NCI-H748 (cell line): Measurements from ENCODE around the gene GPN2.
A peak's percentile ranks its signal among the peaks of the same experiment; 100 is the strongest.

ENCODE experiments used
- DNase-seq: peaks from one replicate; lab custom pipeline; 2025; ENCODE audit not compliant: unreplicated experiment; lab: John Stamatoyannopoulos, UW

Gene GPN2

DNA sequence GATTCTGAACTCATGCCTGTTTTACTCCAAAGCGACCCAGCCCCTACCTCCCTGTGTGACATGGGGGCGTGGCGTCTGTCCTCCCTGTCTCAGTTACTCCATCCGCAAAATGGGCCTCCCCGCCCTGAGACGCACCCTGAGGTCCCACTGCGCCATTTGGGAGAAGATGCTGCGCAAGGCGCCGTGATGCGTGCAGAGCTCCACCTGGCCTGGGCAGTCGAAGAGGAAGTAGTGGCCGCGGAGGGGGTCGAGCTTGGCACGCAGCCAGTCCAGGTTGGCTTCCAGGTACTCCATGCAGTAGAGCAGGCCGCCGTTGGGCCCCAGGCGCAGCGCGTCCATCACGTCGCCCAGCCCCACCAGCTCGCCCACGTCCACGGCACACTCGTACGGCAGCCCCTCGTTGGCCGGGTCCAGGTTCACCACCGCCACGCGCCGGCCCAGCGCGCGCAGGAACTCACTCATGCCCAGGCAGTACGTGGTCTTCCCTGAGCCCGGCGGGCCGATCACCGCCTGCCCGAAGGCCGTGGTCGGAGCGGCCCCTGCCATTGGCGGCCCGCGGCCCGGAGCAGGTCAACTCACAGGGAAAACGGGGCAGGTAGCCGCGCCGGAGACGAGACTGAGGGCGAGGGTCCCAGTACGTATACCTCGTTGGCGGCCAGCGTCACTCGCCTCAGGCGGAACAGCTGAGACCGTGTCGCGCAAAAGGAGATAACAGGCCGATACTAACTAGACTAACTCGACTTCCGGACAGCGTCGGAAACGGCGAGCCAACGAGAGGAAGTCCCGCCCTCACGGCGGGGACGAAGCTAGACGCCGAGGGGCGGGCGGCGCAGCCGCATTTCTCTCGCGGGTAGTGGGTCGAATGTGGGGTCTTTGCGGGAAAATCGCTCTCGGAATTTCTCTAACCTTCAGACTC is at the start of gene GPN2:
GPN2 (minus strand) TSS at position 733 of the 916 bp plus-strand sequence; CDS start at position 546, 187 bp downstream.
- peak; percentile 84 for DNase-seq

DNA sequence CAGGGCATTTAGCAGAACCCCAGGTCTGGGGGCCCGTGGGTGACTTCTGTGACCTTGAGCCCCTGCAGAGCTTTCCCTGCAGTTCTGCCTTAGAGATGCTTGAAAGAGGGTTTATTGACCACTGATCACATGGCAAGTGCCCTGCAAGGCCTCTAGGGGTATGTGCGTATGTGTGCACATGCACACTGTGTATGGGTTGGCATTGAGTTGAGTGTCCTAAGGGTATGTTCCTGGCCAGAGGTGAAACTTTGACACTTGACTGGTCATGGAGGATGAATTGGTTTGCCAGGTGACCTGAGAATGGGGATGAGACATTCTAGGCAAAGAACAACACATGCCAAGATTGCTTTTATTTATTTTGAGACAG is 48.6 kb upstream of the GPN2 start:
- no peak for DNase-seq

DNA sequence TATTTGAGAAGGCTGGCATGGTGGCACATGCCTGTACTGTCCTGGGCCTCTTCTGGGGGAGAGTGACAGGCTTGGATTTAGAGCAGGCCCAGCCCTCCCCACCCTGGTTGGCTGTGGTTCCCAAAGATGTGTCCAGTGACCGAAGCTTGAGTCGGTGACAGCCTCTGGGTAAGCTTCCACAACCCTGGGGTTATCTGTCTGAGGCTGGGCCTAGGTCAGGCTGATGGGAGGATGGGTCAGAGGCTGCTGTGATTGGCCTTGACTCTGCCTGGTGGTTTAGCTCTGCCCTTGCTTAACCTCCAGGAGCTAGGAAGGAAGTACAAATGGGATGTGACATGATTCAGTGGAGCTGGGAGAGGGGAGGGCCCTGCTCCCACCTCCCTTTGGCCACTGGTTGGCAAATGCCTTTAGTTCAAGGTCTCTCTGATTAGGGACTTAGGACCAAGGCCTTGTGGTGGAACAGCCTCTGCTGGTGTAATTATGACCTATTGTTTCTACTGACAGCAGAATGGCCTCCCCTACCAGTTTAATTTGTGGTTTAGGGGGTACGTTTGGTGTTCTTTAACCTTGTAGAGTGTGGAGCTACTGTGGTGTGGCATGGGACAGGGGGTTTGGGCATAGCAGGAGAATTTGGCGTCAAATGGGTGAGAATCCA is 48.0 kb upstream of the GPN2 start:
- no peak for DNase-seq

DNA sequence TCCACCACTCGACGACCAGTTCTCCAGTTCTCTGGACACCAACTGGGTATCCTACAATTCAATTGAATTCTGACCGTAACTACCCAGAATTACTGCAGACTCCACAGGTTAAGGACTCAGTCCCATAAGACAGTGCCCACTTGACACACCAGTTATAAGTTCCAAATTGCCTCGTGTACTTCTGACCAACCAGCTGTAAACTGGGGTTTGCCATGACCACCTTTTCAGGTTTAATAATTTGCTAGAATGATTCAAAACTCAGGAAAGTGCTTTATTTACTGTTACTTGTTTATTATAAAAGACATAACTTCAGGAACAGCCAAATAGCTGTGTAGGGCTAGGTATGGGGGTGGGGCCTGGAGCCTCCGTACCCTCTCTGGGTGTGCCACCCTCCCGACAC is 46.7 kb upstream of the GPN2 start:
- DNase-seq, result no peak

DNA sequence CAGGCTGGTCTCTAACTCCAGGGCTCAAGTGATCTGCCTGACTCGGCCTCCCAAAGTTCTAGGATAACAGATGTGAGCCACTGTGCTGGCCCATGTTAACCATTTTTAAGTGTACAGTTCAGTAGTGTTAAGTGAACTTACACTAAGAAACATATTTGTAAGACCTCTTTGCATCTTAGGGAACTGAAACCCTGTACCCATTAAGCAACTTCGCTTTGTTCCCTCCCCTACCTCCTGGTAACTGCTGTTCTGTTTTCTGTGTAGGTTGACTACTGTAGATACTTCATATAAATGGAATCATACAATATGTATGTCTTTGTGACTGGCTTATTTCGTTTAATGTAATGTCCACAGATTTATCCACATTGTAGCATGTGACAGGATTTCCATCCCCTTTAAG is 42.4 kb upstream of the GPN2 start:
- DNase-seq, result no peak

DNA sequence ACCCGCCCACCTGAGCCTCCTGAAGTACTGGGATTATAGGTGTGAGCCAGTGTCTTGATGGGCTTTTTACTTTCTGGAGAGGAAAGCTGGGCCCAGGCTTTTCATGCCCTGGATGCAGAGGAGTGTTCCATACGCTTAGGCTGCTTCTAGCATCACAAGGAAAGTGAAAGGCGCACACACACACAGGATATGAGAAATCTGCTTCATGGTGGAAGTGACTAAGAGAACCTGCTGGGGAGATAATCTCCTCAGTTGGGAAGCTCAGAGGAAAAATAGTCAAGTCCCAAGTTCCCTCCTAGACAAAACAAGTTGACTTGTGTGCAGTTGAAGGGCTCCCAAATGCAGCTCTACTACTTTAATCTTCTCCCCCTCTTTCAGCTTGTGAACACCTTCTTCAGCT is 33.6 kb upstream of the GPN2 start:
- DNase-seq, result no peak

DNA sequence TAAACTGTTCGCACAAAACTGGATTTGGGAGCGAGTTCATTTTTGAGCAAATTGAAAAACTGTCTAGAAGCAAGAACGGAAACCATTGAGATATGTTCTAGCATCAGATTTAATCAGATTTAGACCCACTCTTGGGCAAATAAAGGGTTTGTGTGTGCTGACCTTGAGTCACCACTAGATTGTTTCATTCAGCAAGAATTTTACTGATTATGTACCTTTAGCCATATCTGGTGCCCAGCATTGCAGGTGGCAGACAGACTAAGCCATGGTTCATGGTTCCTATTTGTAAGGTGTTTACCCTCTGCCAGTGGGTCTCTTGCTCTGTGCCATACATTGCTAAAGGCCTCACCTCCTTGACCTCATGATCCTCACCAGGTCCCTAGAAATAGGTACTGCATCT is 32.8 kb upstream of the GPN2 start:
- DNase-seq, result no peak

DNA sequence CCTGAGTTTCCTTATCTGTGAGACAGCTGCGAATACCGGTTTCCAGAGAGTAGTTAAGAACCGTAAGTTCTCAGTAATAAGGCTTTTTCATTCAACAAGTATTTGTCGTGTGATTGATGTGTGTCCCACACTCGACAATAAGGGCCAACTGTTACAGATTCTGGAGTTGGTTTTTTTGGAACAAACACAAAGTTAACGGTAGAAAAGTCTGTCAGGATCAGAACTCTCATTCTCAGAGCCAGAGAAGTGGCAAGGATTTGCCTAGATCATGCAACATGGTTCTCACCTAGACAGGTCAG is 32.3 kb upstream of the GPN2 start:
- no peak for DNase-seq

DNA sequence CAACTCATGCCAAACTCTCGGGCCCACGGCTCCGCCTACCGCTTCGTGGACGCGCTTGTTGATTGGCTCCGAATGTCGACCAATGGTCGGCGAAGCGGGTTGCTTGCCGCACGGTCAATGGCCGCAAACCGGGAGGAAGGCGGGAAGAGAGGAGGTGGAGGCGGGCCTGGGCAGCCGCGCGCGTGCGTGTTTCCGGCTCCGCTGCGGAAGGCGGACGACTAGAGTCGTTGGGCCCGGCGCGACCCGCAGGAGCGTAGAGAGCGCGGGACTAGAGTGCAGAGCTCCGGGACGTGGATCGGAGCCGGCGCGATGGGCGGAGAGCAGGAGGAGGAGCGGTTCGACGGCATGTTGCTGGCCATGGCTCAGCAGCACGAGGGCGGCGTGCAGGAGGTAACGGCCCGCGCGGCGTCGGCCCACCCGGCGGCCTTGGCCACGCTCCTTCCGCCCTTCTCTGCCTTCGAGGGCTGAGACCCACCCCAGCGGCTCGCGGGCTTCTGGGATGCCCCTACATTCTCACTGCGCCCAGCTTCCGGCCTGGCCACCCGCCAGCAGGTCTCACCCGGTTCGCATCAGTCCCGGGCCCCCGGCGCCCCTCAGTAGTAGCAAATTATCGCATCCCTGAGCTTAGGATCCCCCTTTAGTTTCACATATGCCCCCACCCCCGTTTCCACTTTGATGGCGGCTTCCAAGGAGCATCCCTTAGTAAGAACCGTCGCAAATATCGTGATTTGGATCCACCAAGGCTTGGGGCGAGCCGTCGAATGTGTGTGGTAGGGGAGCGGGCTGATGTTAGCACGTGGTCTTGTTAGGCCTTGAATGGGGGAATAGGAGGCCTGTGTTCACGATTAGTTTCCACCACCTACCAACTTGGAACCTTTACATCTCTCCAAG is 31.7 kb upstream of the GPN2 start, which contains the start of gene NUDC:
NUDC (plus strand) TSS at position 204 of the 891 bp plus-strand sequence; CDS start at position 310, 106 bp downstream.
- DNase-seq, result peak; percentile 96

DNA sequence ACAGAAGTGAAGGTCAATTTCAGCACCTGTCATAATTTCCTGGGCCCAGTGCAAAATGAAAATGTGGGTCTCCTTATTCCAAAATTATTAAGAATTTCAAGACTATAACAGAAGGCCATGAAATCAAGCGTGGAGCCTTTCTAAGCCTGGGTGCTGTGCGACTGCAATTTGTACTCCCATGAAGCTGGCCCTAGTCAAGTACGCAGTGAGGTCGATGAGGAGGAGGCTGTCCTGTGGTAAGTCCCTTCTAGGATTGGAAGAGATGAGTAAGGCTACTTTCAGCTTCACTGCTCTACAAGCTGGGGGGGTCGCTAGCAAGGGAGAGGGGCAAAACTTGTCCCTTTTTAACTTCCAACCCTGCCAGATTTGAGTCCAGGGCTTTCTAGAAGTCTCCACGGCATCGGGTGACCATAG is 31.1 kb upstream of the GPN2 start:
- DNase-seq, result no peak

DNA sequence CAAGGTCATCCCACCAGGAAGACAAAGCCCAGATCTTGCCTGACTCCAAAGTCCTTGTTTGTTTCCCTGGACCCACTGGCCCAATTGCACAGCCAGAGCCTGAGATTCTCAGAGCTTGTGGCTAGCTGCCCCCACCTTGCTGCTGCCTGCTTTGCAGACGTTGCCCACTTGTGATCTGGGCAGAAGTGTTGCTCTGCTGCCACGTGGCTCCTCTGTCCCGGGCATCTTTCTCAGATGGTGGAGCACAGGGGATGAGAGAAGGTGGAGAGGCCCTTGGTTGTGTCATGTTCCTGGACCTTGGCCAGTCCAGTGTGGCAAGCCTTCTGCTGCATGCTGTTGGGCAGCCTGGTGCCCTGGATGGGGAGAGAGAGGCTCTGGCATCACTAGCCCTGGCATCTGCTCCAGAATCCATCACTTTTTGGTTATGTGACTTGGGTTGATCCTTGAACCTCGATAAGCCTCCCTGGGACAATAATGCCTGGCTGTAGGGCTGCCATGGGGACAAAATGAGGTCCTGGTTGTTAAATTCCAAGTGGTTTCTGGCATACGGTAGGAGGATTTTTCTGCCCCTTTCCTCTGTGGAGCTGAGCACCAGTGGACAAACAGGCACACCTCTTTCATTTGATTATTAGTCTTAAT is 25.2 kb upstream of the GPN2 start:
- DNase-seq, result no peak

DNA sequence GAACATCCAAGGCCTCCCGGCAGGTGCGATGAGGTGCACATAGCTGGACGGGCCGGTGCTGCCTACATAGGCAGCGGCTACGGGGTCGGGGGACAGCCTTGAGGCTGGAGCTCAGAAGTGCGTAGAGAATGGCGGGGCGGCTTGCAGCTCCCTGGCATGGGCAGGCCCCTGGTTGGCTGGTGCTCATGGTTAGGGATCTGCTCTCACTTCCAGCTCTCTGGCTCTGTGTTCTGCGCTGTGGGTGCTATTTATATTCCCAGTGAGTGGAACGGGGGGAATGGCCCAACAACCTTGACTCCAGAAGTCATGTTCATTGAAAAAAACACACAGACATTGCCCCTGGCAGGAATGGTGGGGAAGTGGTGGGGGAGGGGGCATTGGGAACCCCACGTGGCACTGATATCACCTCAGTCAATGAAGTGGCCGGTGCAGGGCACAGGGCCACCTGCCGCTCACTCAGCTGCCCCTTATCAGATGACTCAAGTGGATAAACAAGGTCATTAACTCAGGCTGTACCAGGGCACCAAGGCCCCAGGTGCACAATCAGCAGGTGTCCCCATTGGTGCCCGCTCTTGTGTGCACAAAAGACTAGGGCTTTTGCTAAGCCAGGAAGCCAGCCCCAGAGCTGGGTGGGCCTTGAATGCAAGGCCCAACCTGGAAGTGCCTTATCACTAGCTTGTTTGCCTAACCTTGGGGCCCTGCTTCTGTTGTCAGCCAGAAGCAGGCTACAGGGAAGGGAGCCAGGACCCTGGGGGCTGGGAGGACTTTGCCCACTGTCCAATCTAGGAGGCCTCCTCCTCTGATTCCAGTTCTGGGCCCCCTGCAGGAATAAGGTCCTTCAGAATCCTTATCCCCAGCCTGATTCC is 23.9 kb upstream of the GPN2 start, which contains the start of gene NR0B2:
NR0B2 (minus strand) TSS at position 222 of the 866 bp plus-strand sequence; CDS start at position 187, 35 bp downstream.
- DNase-seq, result peak; percentile 97

DNA sequence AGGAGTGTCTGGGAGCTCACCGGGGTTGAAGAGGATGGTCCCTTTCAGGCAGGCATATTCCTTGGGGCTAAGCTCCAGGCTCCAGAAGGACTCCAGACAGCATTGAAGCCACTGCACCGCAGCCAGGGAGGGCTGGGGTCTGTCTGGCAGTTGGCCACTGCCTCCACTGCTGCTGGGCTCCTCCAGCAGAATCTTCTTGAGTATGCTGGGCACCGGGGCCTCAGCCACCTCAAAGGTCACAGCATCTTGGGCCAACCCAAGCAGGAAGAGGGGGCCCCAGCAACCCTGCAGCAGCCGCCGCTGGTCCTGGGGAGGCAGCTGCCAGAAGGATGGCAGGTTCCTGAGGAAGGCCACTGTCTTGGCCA is 23.3 kb upstream of the GPN2 start:
- no peak for DNase-seq

DNA sequence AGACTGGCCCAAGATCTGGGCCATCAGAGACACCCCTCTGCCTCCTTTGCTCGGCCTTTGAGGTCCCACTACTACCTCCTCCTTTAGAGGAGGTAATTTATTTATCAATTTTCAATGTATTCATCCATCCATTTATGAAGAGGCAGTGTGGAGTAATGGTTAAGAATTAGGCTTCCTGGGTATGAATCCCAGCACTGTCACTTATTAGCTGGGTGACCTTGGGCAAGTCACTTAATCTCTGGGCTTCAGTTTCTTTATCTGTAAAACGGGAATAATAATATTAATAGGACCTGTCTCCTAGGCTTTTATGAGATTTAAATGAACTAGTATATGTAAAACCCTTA is 22.0 kb upstream of the GPN2 start:
- no peak for DNase-seq

DNA sequence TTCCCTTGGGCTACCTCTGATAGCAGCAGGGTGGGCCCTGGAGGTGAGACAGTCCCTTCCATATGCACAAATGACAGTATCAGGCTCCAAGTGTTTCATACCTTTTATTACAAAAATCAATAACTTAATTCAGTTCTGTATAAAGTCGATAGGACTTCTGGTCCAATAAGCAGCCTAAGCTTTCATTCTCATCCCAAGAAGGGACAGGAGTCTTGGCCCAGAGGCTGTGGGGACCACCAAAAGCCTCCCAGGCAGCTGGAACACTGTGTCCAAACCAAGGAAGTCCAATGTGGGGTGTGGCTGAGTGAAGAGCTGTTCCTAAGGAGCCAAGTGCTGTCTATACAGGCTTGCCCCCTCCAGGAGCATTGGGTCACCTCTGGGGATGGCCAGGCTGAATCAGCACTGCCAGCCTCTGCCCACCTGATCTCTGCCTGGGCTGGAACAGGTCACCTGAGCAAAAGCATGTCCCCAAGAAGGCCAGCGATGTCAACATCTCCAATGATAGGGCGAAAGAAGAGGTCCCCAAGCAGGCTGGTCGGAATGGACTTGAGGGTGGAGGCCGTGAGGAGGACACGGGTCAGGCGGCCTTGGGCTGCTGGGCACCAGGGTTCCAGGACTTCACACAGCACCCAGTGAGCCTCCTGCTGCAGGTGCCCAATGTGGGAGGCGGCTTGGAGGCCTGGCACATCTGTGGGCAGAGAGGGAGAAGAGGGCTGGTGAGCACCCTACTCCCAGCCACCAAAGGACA is 21.5 kb upstream of the GPN2 start:
- DNase-seq, result no peak

DNA sequence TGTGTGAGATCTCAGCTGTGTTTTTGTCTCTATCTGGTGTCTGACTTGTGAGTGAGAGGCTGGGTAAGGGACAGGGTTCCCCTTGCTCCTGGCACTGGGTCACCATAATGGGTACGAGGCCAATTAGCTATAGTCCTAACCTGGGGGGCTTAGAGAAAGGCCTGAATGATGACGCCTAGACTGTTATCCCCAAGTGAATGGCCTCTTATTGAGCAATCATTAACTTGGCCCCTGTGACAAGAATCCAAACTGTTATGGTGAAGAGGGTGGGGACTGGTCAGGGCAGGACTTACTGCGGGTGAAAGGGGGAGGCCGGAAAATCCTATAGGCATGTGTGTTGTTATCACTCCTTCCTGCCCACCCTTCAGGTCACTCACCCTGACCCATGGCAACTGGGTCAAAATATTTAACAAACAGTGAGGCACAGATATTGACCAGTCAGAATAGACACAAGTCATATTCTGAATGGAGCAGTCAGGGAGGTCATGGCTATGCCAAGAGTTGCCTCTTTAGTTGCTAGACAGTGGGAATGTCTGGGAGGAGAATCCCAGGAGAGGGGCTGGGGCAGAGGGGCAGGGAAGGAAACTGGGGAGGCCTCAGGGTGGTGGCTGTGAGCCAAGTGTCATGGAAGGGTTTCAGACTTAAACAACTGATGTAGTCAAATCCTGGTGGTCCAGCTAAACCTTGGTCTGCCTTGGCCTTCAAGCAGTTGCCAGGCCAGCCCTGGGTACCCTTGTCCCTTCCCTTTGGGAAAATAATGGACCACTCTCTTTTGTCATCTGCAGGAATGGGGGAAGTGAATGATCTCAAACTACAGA is 20.5 kb upstream of the GPN2 start:
- no peak for DNase-seq

DNA sequence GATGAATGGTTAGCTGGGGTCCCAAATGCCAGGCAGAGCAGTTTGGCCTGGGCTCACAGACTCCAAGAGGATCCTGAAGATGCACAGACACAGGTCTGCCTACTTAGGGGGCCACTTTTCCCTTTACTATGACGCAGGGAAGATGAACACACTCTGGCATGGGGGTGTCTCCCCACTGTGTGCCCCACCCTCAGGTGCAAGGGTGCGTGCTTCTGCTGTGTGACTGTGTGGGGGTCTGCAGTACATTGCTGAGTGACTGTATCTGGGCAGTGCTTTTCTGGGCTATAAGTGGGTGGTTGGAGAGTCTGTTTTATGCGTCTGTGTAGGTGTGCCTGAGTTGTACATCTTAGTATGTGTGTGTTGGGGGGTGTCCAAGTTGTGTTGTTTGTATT is 19.9 kb upstream of the GPN2 start:
- no peak for DNase-seq

DNA sequence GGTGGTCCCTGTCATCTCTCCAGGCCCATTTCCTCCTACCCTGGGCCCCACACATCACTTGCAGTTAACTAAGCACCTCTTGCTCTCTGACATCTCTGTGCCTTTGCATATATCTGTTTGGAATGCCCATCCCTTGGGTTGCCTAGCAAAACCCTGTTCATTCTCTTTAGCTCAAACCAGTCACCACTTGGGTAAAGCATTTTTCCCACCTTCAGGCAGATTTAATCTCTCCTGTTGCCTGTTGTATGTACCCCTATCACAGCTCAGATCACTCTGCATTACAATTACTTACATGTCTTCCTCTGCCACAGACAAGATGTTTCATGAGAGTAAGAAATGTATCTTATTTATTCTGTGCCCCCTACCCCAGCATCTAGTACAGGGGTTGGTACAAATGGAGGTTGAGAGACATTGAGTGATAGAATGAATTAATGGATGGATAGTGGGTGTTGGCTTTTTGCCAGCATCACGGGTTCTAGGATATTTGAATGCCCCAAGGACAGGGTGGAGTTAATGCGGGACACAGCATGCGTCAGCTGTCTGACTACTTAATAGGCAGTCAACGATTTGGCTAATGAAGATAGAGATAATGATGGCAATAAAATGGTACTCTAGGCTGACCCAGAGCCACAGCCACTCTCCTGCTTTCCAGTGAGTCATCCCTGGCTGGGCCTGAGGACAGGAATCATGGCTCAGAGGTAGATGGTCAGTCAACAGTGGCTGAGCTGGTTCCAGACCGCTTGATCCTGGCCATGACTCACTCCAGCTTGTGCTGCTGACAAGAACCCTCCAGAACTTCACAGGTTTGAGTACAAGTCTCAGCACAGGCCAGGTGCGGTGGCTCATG is 17.2 kb upstream of the GPN2 start:
- DNase-seq, result peak; percentile 69
